Measurements from ENCODE around the gene YPEL1. TPM values are rescaled to one million over a fixed set of nuclear protein-coding genes. Genes with fewer than 3 reads are reported as not detected.

YPEL1 gene
- total RNA-seq, 1 experiment from 2014 or later = 1.2 TPM

- intact Hi-C loops (cut with micrococcal nuclease; ENCODE audit: unreplicated experiment) = no loop called here
- H3K9me3 Mint-ChIP-seq (ENCODE audit: unreplicated experiment) = no peaks in the 10 kb centered on the region
- ChIA-PET CTCF (interaction anchor here (0.7 kb wide), 1 partner anchor 60 kb away, joined by 3 read pairs; no protein-coding TSS in a partner anchor), POLR2A (no interaction called here)
- Histone ChIP-seq H3K4me3 (ENCODE audit: low read depth, low read length) (no peak overlapping the region), H3K27me3 (replicated peaks; ENCODE audit: control insufficient read depth, insufficient read depth, low read length) (no peaks in the 10 kb centered on the region), H3K9me3 (no peaks in the 10 kb centered on the region), H3K4me1 (no peaks in the 10 kb centered on the region; the same call in 1 of the 2 replicates), H3K36me3 (ENCODE audit: control insufficient read depth, insufficient read depth, low read length) (no peaks in the 10 kb centered on the region)
- H3K36me3 Mint-ChIP-seq (ENCODE audit: insufficient read depth, unreplicated experiment) = peaks cover 48% of the 10 kb centered on the region
- no peaks in the 10 kb centered on the region for H3K27me3 Mint-ChIP-seq (ENCODE audit: insufficient read depth, unreplicated experiment)
- no peak for DNase-seq
- BruUV-seq (replicated peaks) = no TSS peak
- H3K4me1 Mint-ChIP-seq (ENCODE audit: low read depth, unreplicated experiment) = peaks cover 20% of the 10 kb centered on the region
- H3K4me3 Mint-ChIP-seq (ENCODE audit: unreplicated experiment) = no peak overlapping the region
- no peak overlapping the region for H3K27ac Mint-ChIP-seq (ENCODE audit: unreplicated experiment)
- TF ChIP-seq, protein P1, sequence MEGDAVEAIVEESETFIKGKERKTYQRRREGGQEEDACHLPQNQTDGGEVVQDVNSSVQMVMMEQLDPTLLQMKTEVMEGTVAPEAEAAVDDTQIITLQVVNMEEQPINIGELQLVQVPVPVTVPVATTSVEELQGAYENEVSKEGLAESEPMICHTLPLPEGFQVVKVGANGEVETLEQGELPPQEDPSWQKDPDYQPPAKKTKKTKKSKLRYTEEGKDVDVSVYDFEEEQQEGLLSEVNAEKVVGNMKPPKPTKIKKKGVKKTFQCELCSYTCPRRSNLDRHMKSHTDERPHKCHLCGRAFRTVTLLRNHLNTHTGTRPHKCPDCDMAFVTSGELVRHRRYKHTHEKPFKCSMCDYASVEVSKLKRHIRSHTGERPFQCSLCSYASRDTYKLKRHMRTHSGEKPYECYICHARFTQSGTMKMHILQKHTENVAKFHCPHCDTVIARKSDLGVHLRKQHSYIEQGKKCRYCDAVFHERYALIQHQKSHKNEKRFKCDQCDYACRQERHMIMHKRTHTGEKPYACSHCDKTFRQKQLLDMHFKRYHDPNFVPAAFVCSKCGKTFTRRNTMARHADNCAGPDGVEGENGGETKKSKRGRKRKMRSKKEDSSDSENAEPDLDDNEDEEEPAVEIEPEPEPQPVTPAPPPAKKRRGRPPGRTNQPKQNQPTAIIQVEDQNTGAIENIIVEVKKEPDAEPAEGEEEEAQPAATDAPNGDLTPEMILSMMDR (IDR thresholded peaks at IDR 0.05; ENCODE audit: insufficient read depth in 1 of 2, low read depth in 1 of 2, low read length in 1 of 2, severe bottlenecking in 1 of 2, unreplicated experiment in 1 of 2) = no peak
Measured at GRCh38 chr22:21759093-21759492, 23.5 kb upstream of the YPEL1 start.

GRCh38 chr22:21758091-21758864 is 22.7 kb upstream of the YPEL1 start:
- no peak overlapping the region for H3K4me3 Mint-ChIP-seq (ENCODE audit: unreplicated experiment)
- intact Hi-C loops (cut with micrococcal nuclease; ENCODE audit: unreplicated experiment) = no loop called here
- DNase-seq = no peak
- CTCF ChIA-PET = no interaction called here
- no peaks in the 10 kb centered on the region; the same call in 1 of the 2 replicates for H3K4me1 ChIP-seq
- TF ChIP-seq, protein P1 (IDR thresholded peaks at IDR 0.05; ENCODE audit: insufficient read depth in 1 of 2, low read depth in 1 of 2, low read length in 1 of 2, severe bottlenecking in 1 of 2, unreplicated experiment in 1 of 2) = no peak
- H3K27me3 ChIP-seq (replicated peaks; ENCODE audit: control insufficient read depth, insufficient read depth, low read length) = no peaks in the 10 kb centered on the region
- H3K4me3 ChIP-seq (ENCODE audit: low read depth, low read length) = no peak overlapping the region
- BruUV-seq (replicated peaks) = no TSS peak
- H3K36me3 ChIP-seq (ENCODE audit: control insufficient read depth, insufficient read depth, low read length) = no peaks in the 10 kb centered on the region
- H3K9me3 Mint-ChIP-seq (ENCODE audit: unreplicated experiment) = no peaks in the 10 kb centered on the region
- POLR2A ChIA-PET = no interaction called here
- H3K27ac Mint-ChIP-seq (ENCODE audit: unreplicated experiment) = no peak overlapping the region
- peaks cover 47% of the 10 kb centered on the region for H3K36me3 Mint-ChIP-seq (ENCODE audit: insufficient read depth, unreplicated experiment)
- peaks cover 20% of the 10 kb centered on the region for H3K4me1 Mint-ChIP-seq (ENCODE audit: low read depth, unreplicated experiment)
- no peaks in the 10 kb centered on the region for H3K27me3 Mint-ChIP-seq (ENCODE audit: insufficient read depth, unreplicated experiment)
- no peaks in the 10 kb centered on the region for H3K9me3 ChIP-seq

DNA sequence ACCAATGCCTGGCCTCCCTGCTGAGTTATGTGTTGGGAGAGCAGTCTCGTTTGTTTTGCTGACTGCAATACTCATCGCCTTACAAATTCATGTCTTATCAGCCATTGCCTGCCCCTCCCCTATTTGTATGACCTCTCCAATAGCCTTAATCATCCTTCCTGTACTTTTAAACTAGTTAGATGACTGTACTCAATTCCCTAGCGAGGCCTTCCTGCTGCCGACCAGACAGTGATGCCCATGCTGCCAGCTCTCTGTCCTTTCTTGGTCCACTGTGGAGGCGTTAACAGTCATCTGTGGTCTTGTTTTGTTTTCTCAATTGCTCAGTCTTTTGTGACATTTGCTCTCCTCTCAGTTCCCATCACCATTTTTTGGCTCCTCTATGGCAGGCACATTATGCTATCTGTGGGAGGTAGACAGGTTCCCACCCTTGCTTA is 20.3 kb upstream of the YPEL1 start:
- Mint-ChIP-seq H3K4me3 (ENCODE audit: unreplicated experiment) (no peak overlapping the region), H3K36me3 (ENCODE audit: insufficient read depth, unreplicated experiment) (peaks cover 35% of the 10 kb centered on the region), H3K4me1 (ENCODE audit: low read depth, unreplicated experiment) (peaks cover 20% of the 10 kb centered on the region), H3K27me3 (ENCODE audit: insufficient read depth, unreplicated experiment) (no peaks in the 10 kb centered on the region), H3K27ac (ENCODE audit: unreplicated experiment) (peak overlapping the region; percentile 71), H3K9me3 (ENCODE audit: unreplicated experiment) (no peaks in the 10 kb centered on the region)
- TF ChIP-seq, protein P1 (IDR thresholded peaks at IDR 0.05; ENCODE audit: insufficient read depth in 1 of 2, low read depth in 1 of 2, low read length in 1 of 2, severe bottlenecking in 1 of 2, unreplicated experiment in 1 of 2) = no peak
- ChIA-PET CTCF (no interaction called here), POLR2A (interaction anchor here (0.5 kb wide), 1 partner anchor 140 kb away, joined by 4 read pairs; no protein-coding TSS in a partner anchor)
- no peaks in the 10 kb centered on the region for H3K36me3 ChIP-seq (ENCODE audit: control insufficient read depth, insufficient read depth, low read length)
- H3K27me3 ChIP-seq (replicated peaks; ENCODE audit: control insufficient read depth, insufficient read depth, low read length) = no peaks in the 10 kb centered on the region
- no peak overlapping the region for H3K4me3 ChIP-seq (ENCODE audit: low read depth, low read length)
- no peaks in the 10 kb centered on the region; the same call in 1 of the 2 replicates for H3K4me1 ChIP-seq
- BruUV-seq (replicated peaks) = no TSS peak
- intact Hi-C loops (cut with micrococcal nuclease; ENCODE audit: unreplicated experiment) = no loop called here
- DNase-seq = no peak
- H3K9me3 ChIP-seq = no peaks in the 10 kb centered on the region

Data from Caco-2 (cell line).